Measurements from ENCODE around the gene LAMA1. TPM values are rescaled to one million over a fixed set of nuclear protein-coding genes. Genes with fewer than 3 reads are reported as not detected.

Gene LAMA1, protein sequence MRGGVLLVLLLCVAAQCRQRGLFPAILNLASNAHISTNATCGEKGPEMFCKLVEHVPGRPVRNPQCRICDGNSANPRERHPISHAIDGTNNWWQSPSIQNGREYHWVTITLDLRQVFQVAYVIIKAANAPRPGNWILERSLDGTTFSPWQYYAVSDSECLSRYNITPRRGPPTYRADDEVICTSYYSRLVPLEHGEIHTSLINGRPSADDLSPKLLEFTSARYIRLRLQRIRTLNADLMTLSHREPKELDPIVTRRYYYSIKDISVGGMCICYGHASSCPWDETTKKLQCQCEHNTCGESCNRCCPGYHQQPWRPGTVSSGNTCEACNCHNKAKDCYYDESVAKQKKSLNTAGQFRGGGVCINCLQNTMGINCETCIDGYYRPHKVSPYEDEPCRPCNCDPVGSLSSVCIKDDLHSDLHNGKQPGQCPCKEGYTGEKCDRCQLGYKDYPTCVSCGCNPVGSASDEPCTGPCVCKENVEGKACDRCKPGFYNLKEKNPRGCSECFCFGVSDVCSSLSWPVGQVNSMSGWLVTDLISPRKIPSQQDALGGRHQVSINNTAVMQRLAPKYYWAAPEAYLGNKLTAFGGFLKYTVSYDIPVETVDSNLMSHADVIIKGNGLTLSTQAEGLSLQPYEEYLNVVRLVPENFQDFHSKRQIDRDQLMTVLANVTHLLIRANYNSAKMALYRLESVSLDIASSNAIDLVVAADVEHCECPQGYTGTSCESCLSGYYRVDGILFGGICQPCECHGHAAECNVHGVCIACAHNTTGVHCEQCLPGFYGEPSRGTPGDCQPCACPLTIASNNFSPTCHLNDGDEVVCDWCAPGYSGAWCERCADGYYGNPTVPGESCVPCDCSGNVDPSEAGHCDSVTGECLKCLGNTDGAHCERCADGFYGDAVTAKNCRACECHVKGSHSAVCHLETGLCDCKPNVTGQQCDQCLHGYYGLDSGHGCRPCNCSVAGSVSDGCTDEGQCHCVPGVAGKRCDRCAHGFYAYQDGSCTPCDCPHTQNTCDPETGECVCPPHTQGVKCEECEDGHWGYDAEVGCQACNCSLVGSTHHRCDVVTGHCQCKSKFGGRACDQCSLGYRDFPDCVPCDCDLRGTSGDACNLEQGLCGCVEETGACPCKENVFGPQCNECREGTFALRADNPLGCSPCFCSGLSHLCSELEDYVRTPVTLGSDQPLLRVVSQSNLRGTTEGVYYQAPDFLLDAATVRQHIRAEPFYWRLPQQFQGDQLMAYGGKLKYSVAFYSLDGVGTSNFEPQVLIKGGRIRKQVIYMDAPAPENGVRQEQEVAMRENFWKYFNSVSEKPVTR (N-terminal part only)
- total RNA-seq: 2.8 and 16.0 TPM in 2 replicates

GRCh38 chr18:7117390-7118355 lies at the start of gene LAMA1:
TSS of gene LAMA1 (minus strand) at chr18:7117797. CDS start at chr18:7117720, 77 bp downstream.

Other genes with a start within 250 kb of the LAMA1 start
- not detected in 2 replicates for gene LRRC30, start 113.3 kb upstream of the LAMA1 start, total RNA-seq